SK-N-SH (cell line): ENCODE results near the gene TCEAL4. TPM values are rescaled to one million over a fixed set of nuclear protein-coding genes. Genes with fewer than 3 reads are reported as not detected.

Experiments
- CTCF ChIA-PET: fragments of 300-600, 350-600 bp; formaldehyde crosslinking; extraction: SDS; loops from one replicate; lab custom pipeline; 2021; lab: Yijun Ruan, JAX
- POLR2A ChIA-PET: fragments of 350-600 bp; sonication (Branson Sonifier 250); formaldehyde crosslinking; extraction: SDS; loops from one replicate; lab custom pipeline; 2020; ENCODE audit warnings: antibody characterized with exemption, inconsistent platforms; lab: Yijun Ruan, JAX
- DNase-seq: peaks from one replicate; pipeline ENCODE4 v3.0.0; 2012
- H2AFZ ChIP-seq: fragments of 200-600 bp; sonication (generic); 2 replicates; pipeline ENCODE4 v1.8.1; 2016; ENCODE audit warnings: antibody characterized with exemption, mild to moderate bottlenecking, low read depth
- H3F3A ChIP-seq: fragments of 200-600 bp; sonication (generic); replicated peaks from 2 replicates; pipeline ENCODE3; 2016; ENCODE audit warnings: antibody characterized with exemption, mild to moderate bottlenecking; ENCODE audit not compliant: insufficient read depth
- H3K27ac ChIP-seq, 2 experiments: fragments of 200-500 bp in 1 of 2; fragments of 200-600 bp in 1 of 2; sonication (Bioruptor generic) in 1 of 2; sonication (generic), shearing (Covaris generic) in 1 of 2; 2 replicates each; pipeline versions ENCODE4 v1.5.1 to v1.6.1; 2014 to 2016; ENCODE audit warnings: low read depth in 2 of 2, inconsistent platforms in 1 of 2, low read length in 1 of 2, mild to moderate bottlenecking in 1 of 2, mixed read lengths in 1 of 2
- H3K27me3 ChIP-seq: fragments of 200-600 bp; sonication (generic), shearing (Covaris generic); 2 replicates; pipeline ENCODE4 v1.6.1; 2016; ENCODE audit warnings: mixed run types; ENCODE audit not compliant: insufficient read depth
- H3K36me3 ChIP-seq, 2 experiments: fragments of 200-500 bp in 1 of 2; fragments of 200-600 bp in 1 of 2; sonication (Bioruptor generic) in 1 of 2; sonication (generic) in 1 of 2; replicated peaks in 1 of 2; 2 replicates each; pipeline versions ENCODE3 to v1.5.1; 2014 to 2016; ENCODE audit warnings: low read length in 1 of 2, mild to moderate bottlenecking in 1 of 2; ENCODE audit not compliant: insufficient read depth in 2 of 2, control insufficient read depth in 1 of 2
- H3K4me1 ChIP-seq, 2 experiments: fragments of 200-500 bp in 1 of 2; fragments of 200-600 bp in 1 of 2; sonication (Bioruptor generic) in 1 of 2; sonication (generic), shearing (Covaris generic) in 1 of 2; 2 replicates each; pipeline versions ENCODE4 v1.5.1 to v1.6.1; 2014 to 2016; ENCODE audit warnings: low read depth in 1 of 2, low read length in 1 of 2, mixed run types in 1 of 2; ENCODE audit not compliant: insufficient read depth in 2 of 2, control insufficient read depth in 1 of 2
- H3K4me2 ChIP-seq: fragments of 200-600 bp; sonication (generic), shearing (Covaris generic); 2 replicates; pipeline ENCODE4 v1.6.1; 2017; ENCODE audit warnings: mixed run types
- H3K4me3 ChIP-seq, 2 experiments: fragments of 200-500 bp in 1 of 2; fragments of 200-600 bp in 1 of 2; sonication (Bioruptor generic) in 1 of 2; sonication (generic), shearing (Covaris generic) in 1 of 2; 2 replicates each; pipeline versions ENCODE4 v1.5.1 to v1.8.1; 2014 to 2016; ENCODE audit warnings: low read depth in 2 of 2, inconsistent platforms in 1 of 2, low read length in 1 of 2, mild to moderate bottlenecking in 1 of 2, mixed read lengths in 1 of 2, moderate library complexity in 1 of 2
- H3K79me2 ChIP-seq: fragments of 200-600 bp; sonication (generic); 2 replicates; pipeline ENCODE4 v1.8.1; 2017; ENCODE audit warnings: mild to moderate bottlenecking; ENCODE audit not compliant: insufficient read depth
- H3K9ac ChIP-seq: fragments of 200-600 bp; sonication (generic); 2 replicates; pipeline ENCODE4 v1.6.1; 2017; ENCODE audit warnings: mixed run types
- H3K9me2 ChIP-seq: fragments of 200-600 bp; sonication (generic); 2 replicates; pipeline ENCODE4 v1.6.1; 2017; ENCODE audit warnings: mixed run types
- H3K9me3 ChIP-seq: fragments of 200-600 bp; sonication (generic); 2 replicates; pipeline ENCODE4 v1.6.1; 2017; ENCODE audit warnings: mixed run types, mild to moderate bottlenecking, moderate library complexity
- H4K20me1 ChIP-seq: fragments of 200-600 bp; sonication (generic); 2 replicates; pipeline ENCODE4 v1.6.1; 2017; ENCODE audit warnings: mild to moderate bottlenecking, mixed run types; ENCODE audit not compliant: insufficient read depth
- EZH2phosphoT487 ChIP-seq: fragments of 200-600 bp; sonication (generic); IDR thresholded peaks from 2 replicates; pipeline ENCODE4 v1.6.1; 2017; ENCODE audit warnings: low read depth, mixed run types, mild to moderate bottlenecking, antibody characterized with exemption, moderate library complexity, borderline replicate concordance
- FOXJ3 ChIP-seq: sonication (generic); formaldehyde crosslinking; IDR thresholded peaks from 2 replicates; pipeline ENCODE4 v1.5.1; 2020; ENCODE audit warnings: mild to moderate bottlenecking, missing genetic modification reagents
- FOXM1 ChIP-seq: IDR thresholded peaks from 2 replicates; pipeline ENCODE4 v1.4.0; 2012; ENCODE audit warnings: low read depth, mild to moderate bottlenecking
- GABPA ChIP-seq: IDR thresholded peaks from 2 replicates; pipeline ENCODE4 v1.4.0; 2012; ENCODE audit warnings: low read depth, mild to moderate bottlenecking
- GATA2 ChIP-seq: sonication (generic); formaldehyde crosslinking; IDR thresholded peaks from 2 replicates; pipeline ENCODE4 v1.5.0; 2020; ENCODE audit warnings: mild to moderate bottlenecking, missing genetic modification reagents
- MEF2A ChIP-seq: IDR thresholded peaks from 2 replicates; pipeline ENCODE4 v1.4.0; 2012; ENCODE audit warnings: low read depth, borderline replicate concordance
- MXI1 ChIP-seq: IDR thresholded peaks from 2 replicates; pipeline ENCODE4 v1.6.1; 2012; ENCODE audit warnings: mild to moderate bottlenecking, low read depth, low read length, improper control_type of control experiment
- NFIC ChIP-seq: IDR thresholded peaks from 2 replicates; pipeline ENCODE4 v1.4.0; 2012; ENCODE audit warnings: borderline replicate concordance
- PBX3 ChIP-seq: IDR thresholded peaks from 2 replicates; pipeline ENCODE4; 2012
- RAD21 ChIP-seq: IDR thresholded peaks from 2 replicates; pipeline ENCODE4 v1.6.1; 2012; ENCODE audit warnings: mild to moderate bottlenecking, low read length
- REST ChIP-seq: IDR thresholded peaks from 2 replicates; pipeline ENCODE4 v1.6.1; 2012; ENCODE audit warnings: mild to moderate bottlenecking, low read depth, low read length, moderate library complexity
- RXRA ChIP-seq: IDR thresholded peaks from 2 replicates; pipeline ENCODE4 v1.4.0; 2012; ENCODE audit warnings: low read depth, mild to moderate bottlenecking, borderline replicate concordance
- SIN3A ChIP-seq: IDR thresholded peaks from 2 replicates; pipeline ENCODE4 v1.6.1; 2012; ENCODE audit warnings: low read depth, mild to moderate bottlenecking, low read length, moderate library complexity, borderline replicate concordance
- TEAD4 ChIP-seq: IDR thresholded peaks from 2 replicates; pipeline ENCODE4 v1.4.0; 2012; ENCODE audit warnings: mild to moderate bottlenecking, borderline replicate concordance; ENCODE audit not compliant: insufficient read depth
- USF1 ChIP-seq: IDR thresholded peaks from 2 replicates; pipeline ENCODE4 v1.4.0; 2012; ENCODE audit warnings: low read depth, borderline replicate concordance
- YY1 ChIP-seq: IDR thresholded peaks from 2 replicates; pipeline ENCODE4 v1.4.0; 2012; ENCODE audit warnings: low read depth, mild to moderate bottlenecking
- ZBTB33 ChIP-seq: IDR thresholded peaks from 2 replicates; pipeline ENCODE4 v1.4.0; 2012; ENCODE audit warnings: low read depth, borderline replicate concordance
- WGBS: methylation state at CpG from one replicate; pipeline ENCODE4 v1.1.6; 2017; ENCODE audit warnings: low lambda C conversion rate; 5-methylcytosine and 5-hydroxymethylcytosine counted together
- polyA plus RNA-seq, 3 experiments: library from polyadenylated mRNA; depleted of rRNA; stranded (reverse); fragments of >200 nt; gene quantifications; 2 replicates each; pipeline ENCODE4 v1.2.3, GENCODE V29; 2012

TCEAL4 gene
- polyA plus RNA-seq, 1 of the 3 experiments (the other 2 are of a cell fraction): 39.1 TPM

GRCh38 chrX:103614999-103615398 lies 29.7 kb downstream of the TCEAL4 start:
- Histone ChIP-seq H4K20me1 (no peaks in the 10 kb centered on the region), H3K27me3 (no peaks in the 10 kb centered on the region), H3K36me3 (peaks cover 5 to 7% of the 10 kb centered on the region in 2 experiments), H3K4me2 (no peak overlapping the region), H2AFZ (no peak overlapping the region), H3F3A (no peaks in the 10 kb centered on the region), H3K79me2 (peaks cover under 1% of the 10 kb centered on the region), H3K9me2 (no peaks in the 10 kb centered on the region), H3K4me1 (no peaks in the 10 kb centered on the region; a peak in 1 of 4 replicates), H3K27ac (peak overlapping the region in 1 of 2 experiments; percentile 10; a peak in 2 of 4 replicates), H3K9ac (no peak overlapping the region), H3K9me3 (no peaks in the 10 kb centered on the region), H3K4me3 (no peak overlapping the region)
- no peak for DNase-seq
- POLR2A ChIA-PET: no interaction called here
- CTCF ChIA-PET: interaction anchor here (1.6 kb wide), 1 partner anchor 15 kb away, joined by 5 read pairs; no protein-coding TSS in a partner anchor
- whole genome bisulfite sequencing: 44% methylated on average over 1 of the region's 1 CpG
- TF ChIP-seq GABPA (no peak), FOXJ3 (CRISPR knock-in tag) (no peak), YY1 (no peak), ZBTB33 (no peak), RXRA (no peak), USF1 (no peak), RAD21 (no peak), TEAD4 (no peak), NFIC (no peak), MXI1 (no peak), MEF2A (no peak), GATA2 (no peak), EZH2phosphoT487 (no peak), REST (no peak), SIN3A (no peak), FOXM1 (no peak), PBX3 (no peak)
